AG09309 (cell line): ENCODE measurements around the gene TFIP11.

Experiments used
- DNase-seq: peaks from one replicate; pipeline ENCODE4 v3.0.0-alpha.2; 2010; ENCODE audit warnings: low read depth
- H3K4me3 ChIP-seq: 2 replicates; pipeline ENCODE4 v1.5.1; 2011; ENCODE audit warnings: mild to moderate bottlenecking, low read depth, low read length, moderate library complexity; ENCODE audit not compliant: control insufficient read depth
- TF ChIP-seq, protein P1 (sequence below): IDR thresholded peaks from 2 replicates; pipeline ENCODE4 v1.5.1; 2011; ENCODE audit warnings: mild to moderate bottlenecking, low read depth, low read length, inconsistent platforms; ENCODE audit not compliant: insufficient read depth, control insufficient read depth; ENCODE audit errors: missing control alignments

The TFIP11 gene

GRCh38 chr22:26512149-26512793, at the start of gene TFIP11:
Gene TFIP11 (minus strand): TSS chr22:26512473. CDS start chr22:26510272, 2,201 bp downstream.
- TF ChIP-seq, protein P1, sequence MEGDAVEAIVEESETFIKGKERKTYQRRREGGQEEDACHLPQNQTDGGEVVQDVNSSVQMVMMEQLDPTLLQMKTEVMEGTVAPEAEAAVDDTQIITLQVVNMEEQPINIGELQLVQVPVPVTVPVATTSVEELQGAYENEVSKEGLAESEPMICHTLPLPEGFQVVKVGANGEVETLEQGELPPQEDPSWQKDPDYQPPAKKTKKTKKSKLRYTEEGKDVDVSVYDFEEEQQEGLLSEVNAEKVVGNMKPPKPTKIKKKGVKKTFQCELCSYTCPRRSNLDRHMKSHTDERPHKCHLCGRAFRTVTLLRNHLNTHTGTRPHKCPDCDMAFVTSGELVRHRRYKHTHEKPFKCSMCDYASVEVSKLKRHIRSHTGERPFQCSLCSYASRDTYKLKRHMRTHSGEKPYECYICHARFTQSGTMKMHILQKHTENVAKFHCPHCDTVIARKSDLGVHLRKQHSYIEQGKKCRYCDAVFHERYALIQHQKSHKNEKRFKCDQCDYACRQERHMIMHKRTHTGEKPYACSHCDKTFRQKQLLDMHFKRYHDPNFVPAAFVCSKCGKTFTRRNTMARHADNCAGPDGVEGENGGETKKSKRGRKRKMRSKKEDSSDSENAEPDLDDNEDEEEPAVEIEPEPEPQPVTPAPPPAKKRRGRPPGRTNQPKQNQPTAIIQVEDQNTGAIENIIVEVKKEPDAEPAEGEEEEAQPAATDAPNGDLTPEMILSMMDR = no peak
- H3K4me3 ChIP-seq = peak within 1 kb of the TSS; percentile 94
- peak; percentile 42 for DNase-seq

- no peak for DNase-seq
- H3K4me3 ChIP-seq = no peak overlapping the region
- TF ChIP-seq, protein P1 = no peak
Observed at GRCh38 chr22:26561756-26562417, 49.6 kb upstream of the TFIP11 start.

- TF ChIP-seq, protein P1 = no peak
- DNase-seq = no peak
- H3K4me3 ChIP-seq = no peak overlapping the region
Observed at GRCh38 chr22:26559961-26560575, 47.8 kb upstream of the TFIP11 start.

DNA sequence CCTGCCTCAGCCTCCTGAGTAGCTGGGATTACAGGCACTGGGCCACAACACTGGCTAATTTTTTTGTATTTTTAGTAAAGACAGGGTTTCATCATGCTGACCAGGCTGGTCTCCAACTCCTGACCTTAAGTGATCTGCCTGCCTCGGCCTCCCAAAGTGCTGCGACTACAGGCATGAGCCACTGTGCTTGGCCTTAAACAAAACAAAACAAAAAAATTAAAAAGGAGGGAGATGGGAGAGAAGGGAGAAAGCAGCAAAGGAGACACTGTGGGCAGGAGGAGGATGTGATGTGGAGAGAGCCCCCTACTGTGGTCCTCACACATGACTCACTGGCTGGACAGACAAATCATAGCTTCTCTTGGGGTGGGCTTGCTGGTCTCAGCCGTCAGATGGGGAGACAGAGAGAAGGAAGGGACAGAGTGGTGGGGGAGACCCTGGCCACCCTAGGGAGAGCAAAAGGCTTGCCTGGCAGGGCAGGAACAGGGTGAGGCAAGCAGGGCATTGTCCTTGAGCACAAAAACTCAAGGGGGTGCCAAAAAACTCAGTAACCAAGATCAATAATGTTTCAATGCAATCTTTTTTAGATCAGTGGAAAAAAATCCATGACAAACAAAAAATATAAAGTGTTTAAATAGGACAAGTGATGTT, 46.1 kb upstream of the TFIP11 start:
- peak; percentile 4 for DNase-seq
- TF ChIP-seq, protein P1 = no peak
- H3K4me3 ChIP-seq = no peak overlapping the region

- TF ChIP-seq, protein P1 = no peak
- no peak overlapping the region for H3K4me3 ChIP-seq
- DNase-seq = no peak
Observed at GRCh38 chr22:26556904-26557303, 44.6 kb upstream of the TFIP11 start.

DNA sequence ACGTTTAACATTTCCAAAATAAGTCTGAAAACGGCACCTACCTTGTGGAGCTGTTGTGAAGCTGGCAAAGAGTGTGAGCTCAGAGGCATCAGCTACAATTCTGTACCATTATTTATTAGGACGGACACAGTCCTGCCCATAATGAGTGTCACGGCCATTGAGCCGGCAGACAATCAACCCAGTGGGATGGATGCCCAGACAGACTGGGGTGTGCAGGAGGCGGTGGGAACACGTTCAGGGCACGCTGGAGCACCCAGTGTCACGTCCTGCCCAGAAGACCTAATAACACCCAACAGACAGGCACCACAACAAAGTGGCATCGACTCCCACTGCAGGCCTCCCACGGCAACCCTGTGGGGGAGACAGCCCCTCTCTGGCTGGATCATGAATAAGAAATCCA, 43.2 kb upstream of the TFIP11 start:
- TF ChIP-seq, protein P1 = no peak
- no peak for DNase-seq

More for the DNA sequence above, 43.2 kb upstream of the TFIP11 start:
- no peak overlapping the region for H3K4me3 ChIP-seq
